DOHH2 (cell line): ENCODE measurements around the gene KPNB1.

Experiments
- CTCF ChIP-seq: fragments of 200-600 bp; sonication (generic); IDR thresholded peaks from one replicate; pipeline ENCODE4 v1.5.1; 2014; ENCODE audit warnings: antibody characterized with exemption, mild to moderate bottlenecking, low read depth, low read length; ENCODE audit not compliant: poor library complexity, severe bottlenecking
- EZH2phosphoT487 ChIP-seq: fragments of 200-600 bp; sonication (generic); IDR thresholded peaks from 2 replicates; pipeline ENCODE4 v1.6.1; 2017; ENCODE audit warnings: borderline replicate concordance, mild to moderate bottlenecking, antibody characterized with exemption, low read length, moderate library complexity, mixed read lengths

GRCh38 chr17:47731396-47731795, 81.7 kb downstream of the KPNB1 start:
- TF ChIP-seq CTCF (no peak), EZH2phosphoT487 (no peak)
